SH-SY5Y (cell line): Measurements from ENCODE around the gene TINCR.

ENCODE experiments used
- GATA2 ChIP-seq: IDR thresholded peaks from 2 replicates; pipeline ENCODE4 v1.6.1; 2011; ENCODE audit warnings: mild to moderate bottlenecking, low read depth, low read length
- GATA3 ChIP-seq: IDR thresholded peaks from 2 replicates; pipeline ENCODE4 v1.6.1; 2011; ENCODE audit warnings: low read depth, mild to moderate bottlenecking, low read length, moderate library complexity

The TINCR gene

GRCh38 chr19:5526691-5527090, 41.1 kb downstream of the TINCR start:
- TF ChIP-seq GATA3 (no peak), GATA2 (no peak)

GRCh38 chr19:5524081-5524480, 43.7 kb downstream of the TINCR start:
- TF ChIP-seq GATA2: no peak
- no peak for TF ChIP-seq GATA3

- TF ChIP-seq GATA3: no peak
- no peak for TF ChIP-seq GATA2
These were observed 45.6 kb downstream of the TINCR start for GRCh38 chr19:5522106-5522505.

- TF ChIP-seq GATA2 (no peak), GATA3 (no peak)
These were observed 47.3 kb downstream of the TINCR start for GRCh38 chr19:5520501-5520900.

- no peak for TF ChIP-seq GATA3
- TF ChIP-seq GATA2: no peak
These were observed 48.7 kb downstream of the TINCR start for GRCh38 chr19:5519076-5519475.

- no peak for TF ChIP-seq GATA3
- no peak for TF ChIP-seq GATA2
These were observed 52.0 kb downstream of the TINCR start for GRCh38 chr19:5515737-5516136.

GRCh38 chr19:5514001-5514400, 53.8 kb downstream of the TINCR start:
- no peak for TF ChIP-seq GATA2
- TF ChIP-seq GATA3: no peak

GRCh38 chr19:5512715-5513114, 55.0 kb downstream of the TINCR start:
- TF ChIP-seq GATA3 (no peak), GATA2 (no peak)
